Thymus (tissue), 11 donors: Measurements from ENCODE around the gene MXRA8. TPM values are rescaled to one million over a fixed set of nuclear protein-coding genes. Genes with fewer than 3 reads are reported as not detected.

Experiments used
- DNase-seq, 9 donors: peaks; one replicate each; pipeline ENCODE4 v3.0.0-alpha.2; 2013; ENCODE audit warnings: low spot score in 9 of 9, low read depth in 6 of 9, missing footprints in 1 of 9
- H3K27ac ChIP-seq, 2 donors: one replicate each; pipeline ENCODE4 v1.5.1; 2013; ENCODE audit warnings: control low read depth in 1 of 2, low read depth in 1 of 2, low read length in 1 of 2, mild to moderate bottlenecking in 1 of 2, moderate library complexity in 1 of 2
- H3K27me3 ChIP-seq, 2 donors: one replicate each; pipeline ENCODE4 v1.5.1; 2013; ENCODE audit warnings: low read length in 1 of 2; ENCODE audit not compliant: control insufficient read depth in 2 of 2, insufficient read depth in 1 of 2
- H3K36me3 ChIP-seq, 2 donors: one replicate each; pipeline ENCODE4 v1.5.1; 2013; ENCODE audit warnings: low read length in 1 of 2, mild to moderate bottlenecking in 1 of 2, moderate library complexity in 1 of 2; ENCODE audit not compliant: control insufficient read depth in 2 of 2, insufficient read depth in 2 of 2
- H3K4me1 ChIP-seq, 2 donors: one replicate each; pipeline ENCODE4 v1.5.1; 2013; ENCODE audit warnings: low read length in 2 of 2; ENCODE audit not compliant: control insufficient read depth in 2 of 2, insufficient read depth in 2 of 2
- H3K4me3 ChIP-seq, 2 donors: one replicate each; pipeline ENCODE4 v1.5.1; 2013; ENCODE audit warnings: low read length in 2 of 2, control low read depth in 1 of 2, mild to moderate bottlenecking in 1 of 2
- H3K9me3 ChIP-seq, 2 donors: one replicate each; pipeline ENCODE4 v1.5.1; 2013; ENCODE audit warnings: low read length in 1 of 2, mild to moderate bottlenecking in 1 of 2; ENCODE audit not compliant: control insufficient read depth in 2 of 2, insufficient read depth in 1 of 2
- WGBS: extraction: QIAGEN DNeasy Blood & Tissue Kit; methylation state at CpG from one replicate; pipeline ENCODE4 v1.1.7; 2013; 5-methylcytosine and 5-hydroxymethylcytosine counted together
- polyA plus RNA-seq: library from polyadenylated mRNA; stranded (reverse); fragments of 200-250 nt; gene quantifications from one replicate; pipeline ENCODE4 v1.2.3, GENCODE V29; 2013
- total RNA-seq: library from RNA; stranded (reverse); fragments of 120-200 nt; gene quantifications from one replicate; pipeline ENCODE4 v1.2.4, GENCODE V29; 2013
- donor health status: healthy.

The MXRA8 gene
- total and polyA plus RNA-seq, 2 donors: 2.7 to 9.6 TPM

DNA sequence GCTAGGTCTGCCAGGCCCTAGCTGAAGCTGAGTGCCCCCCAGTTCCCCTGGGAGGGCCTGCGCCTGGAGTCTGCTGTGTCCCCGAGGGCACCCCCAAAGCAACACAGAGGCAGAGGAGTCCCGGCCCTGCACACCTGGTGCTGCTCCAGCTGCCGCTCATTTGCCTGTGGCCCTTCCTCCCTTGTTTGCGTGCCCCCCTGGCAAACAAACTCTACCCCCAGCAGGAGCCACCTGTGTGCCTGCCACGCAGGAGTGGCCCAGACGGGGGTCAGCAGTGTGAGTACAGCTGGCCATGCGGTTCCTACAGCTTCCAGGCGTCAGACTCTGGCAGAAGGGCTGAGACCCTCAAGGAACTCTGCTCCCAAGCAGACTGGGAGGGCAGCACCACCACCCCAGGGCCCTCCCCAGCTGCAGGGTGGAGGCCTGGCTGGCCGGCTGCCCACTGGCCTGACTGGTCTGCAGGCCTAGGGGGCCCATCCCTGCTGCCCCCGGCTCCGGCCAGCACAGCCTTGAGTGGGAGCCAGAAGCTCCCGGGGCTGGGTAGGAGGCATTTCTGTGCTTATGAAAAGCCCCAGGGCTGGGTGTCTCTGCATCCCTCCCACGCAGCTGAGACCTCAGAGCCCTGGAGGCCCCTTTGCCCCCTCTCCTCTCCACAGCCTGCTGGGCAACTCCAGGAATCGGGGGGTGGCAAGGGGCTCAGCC is 27.8 kb downstream of the MXRA8 start:
- Histone ChIP-seq H3K4me1 (peaks cover 11 to 13% of the 10 kb centered on the region in 2 donors), H3K27me3 (no peaks in the 10 kb centered on the region), H3K9me3 (peaks cover 1 to 21% of the 10 kb centered on the region in 2 donors), H3K4me3 (no peak overlapping the region), H3K27ac (no peak overlapping the region), H3K36me3 (peaks cover 16% of the 10 kb centered on the region in 2 donors)
- WGBS: 90% methylated on average over 15 of the region's 15 CpGs
- no peak for DNase-seq

DNA sequence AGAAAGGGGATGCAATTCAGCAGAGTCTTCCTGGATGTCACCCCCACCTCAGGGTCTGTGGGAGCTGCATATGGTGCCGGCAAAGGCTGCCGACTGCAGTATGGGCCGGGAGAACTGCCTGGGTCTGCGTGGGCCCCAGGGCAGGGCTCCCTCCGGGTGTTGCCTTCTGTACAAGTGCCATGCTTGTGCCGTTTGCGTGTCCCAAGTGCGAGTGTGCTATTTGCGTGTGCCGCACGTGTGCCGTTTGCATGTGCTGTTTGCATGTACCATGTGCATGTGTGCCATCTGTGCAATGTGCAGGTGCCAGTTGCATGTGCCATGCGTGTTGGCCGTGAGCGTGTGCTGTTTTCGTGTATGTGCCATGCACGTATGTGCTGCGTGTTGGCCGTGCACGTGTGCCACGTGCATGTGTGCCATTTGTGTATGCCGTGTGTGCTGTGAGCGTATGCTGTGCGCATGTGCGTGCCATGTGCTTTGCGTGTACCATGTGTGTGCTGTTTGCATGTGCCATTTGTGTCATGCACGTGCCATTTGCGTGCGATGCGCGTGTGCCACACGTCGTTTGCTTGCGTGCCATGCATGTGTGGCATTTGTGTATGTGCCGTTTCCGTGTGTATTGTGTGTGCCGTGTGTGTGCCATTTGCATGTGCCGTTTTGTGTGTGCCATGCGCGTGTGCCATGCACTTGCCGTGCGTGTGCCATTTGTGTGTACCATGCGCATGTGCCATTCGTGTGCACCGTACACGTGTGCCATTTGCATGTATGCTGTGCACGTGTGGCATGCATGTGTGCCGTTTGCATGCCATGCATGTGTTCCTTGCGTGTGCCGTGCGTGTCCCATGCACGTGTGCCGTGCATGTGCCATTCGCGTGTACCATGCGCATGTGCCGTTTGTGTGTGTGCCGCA is 28.8 kb downstream of the MXRA8 start:
- Histone ChIP-seq H3K9me3 (peaks cover 1 to 21% of the 10 kb centered on the region in 2 donors), H3K27me3 (no peaks in the 10 kb centered on the region), H3K27ac (no peak overlapping the region), H3K36me3 (peaks cover 16% of the 10 kb centered on the region in 2 donors), H3K4me3 (no peak overlapping the region), H3K4me1 (peaks cover 17 to 19% of the 10 kb centered on the region in 2 donors)
- DNase-seq: no peak
- WGBS: 95% methylated on average over 58 of the region's 58 CpGs

- Histone ChIP-seq H3K27me3 (no peaks in the 10 kb centered on the region), H3K9me3 (peaks cover 1 to 21% of the 10 kb centered on the region in 2 donors), H3K4me1 (peaks cover 21 to 23% of the 10 kb centered on the region in 2 donors), H3K27ac (no peak overlapping the region), H3K36me3 (peaks cover 16% of the 10 kb centered on the region in 2 donors), H3K4me3 (no peak overlapping the region)
- no peak for DNase-seq
- WGBS: 97% methylated on average over 15 of the region's 15 CpGs
Observed at GRCh38 chr1:1328254-1328653, 30.1 kb downstream of the MXRA8 start.

DNA sequence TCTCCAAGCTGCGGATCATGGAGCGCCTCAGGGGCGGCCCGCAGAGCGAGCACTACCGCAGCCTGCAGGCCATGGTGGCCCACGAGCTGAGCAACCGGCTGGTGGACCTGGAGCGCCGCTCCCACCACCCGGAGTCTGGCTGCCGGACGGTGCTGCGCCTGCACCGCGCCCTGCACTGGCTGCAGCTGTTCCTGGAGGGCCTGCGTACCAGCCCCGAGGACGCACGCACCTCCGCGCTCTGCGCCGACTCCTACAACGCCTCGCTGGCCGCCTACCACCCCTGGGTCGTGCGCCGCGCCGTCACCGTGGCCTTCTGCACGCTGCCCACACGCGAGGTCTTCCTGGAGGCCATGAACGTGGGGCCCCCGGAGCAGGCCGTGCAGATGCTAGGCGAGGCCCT is 31.1 kb downstream of the MXRA8 start:
- Histone ChIP-seq H3K27me3 (no peaks in the 10 kb centered on the region), H3K4me1 (peaks cover 26 to 29% of the 10 kb centered on the region in 2 donors), H3K36me3 (peaks cover 16 to 21% of the 10 kb centered on the region in 2 donors), H3K9me3 (peaks cover 1 to 21% of the 10 kb centered on the region in 2 donors), H3K27ac (no peak overlapping the region), H3K4me3 (no peak overlapping the region)
- DNase-seq: no peak
- WGBS: 96% methylated on average over 40 of the region's 40 CpGs

DNA sequence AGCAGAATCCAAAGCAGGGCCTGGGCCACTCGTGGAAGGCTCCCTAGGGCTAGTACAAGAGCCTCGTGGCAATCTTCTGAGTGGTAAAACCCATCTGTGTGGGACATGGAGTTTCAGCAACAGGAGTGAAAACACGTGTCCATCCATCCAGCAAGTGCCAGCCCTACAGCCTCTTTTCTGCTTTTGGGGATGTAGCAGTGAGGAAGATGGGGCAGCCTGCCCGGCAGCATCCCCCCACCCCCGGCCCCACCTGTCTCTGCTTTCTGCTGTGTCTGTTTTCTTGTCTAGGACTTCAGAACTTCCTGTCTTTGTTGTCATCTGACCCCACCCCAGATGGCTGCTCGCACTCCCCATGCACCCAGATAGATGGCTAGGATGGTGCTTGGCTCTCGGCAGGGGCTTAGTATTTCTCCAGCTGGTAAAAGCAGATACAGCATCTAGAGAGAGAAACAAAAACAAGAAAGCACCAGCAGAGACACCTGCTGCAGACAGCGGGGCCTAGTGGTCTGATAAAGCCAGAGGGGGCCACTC is 32.2 kb downstream of the MXRA8 start:
- Histone ChIP-seq H3K4me3 (peak overlapping the region; percentile 68 to 95), H3K4me1 (peaks cover 26 to 29% of the 10 kb centered on the region in 2 donors), H3K36me3 (peaks cover 21% of the 10 kb centered on the region in 2 donors), H3K27ac (peak overlapping the region; percentile 69 to 81), H3K27me3 (no peaks in the 10 kb centered on the region), H3K9me3 (peaks cover 1 to 16% of the 10 kb centered on the region in 2 donors)
- 66% methylated on average over 8 of the region's 8 CpGs for WGBS
- DNase-seq: peak in 1 of 9 donors; percentile 39

DNA sequence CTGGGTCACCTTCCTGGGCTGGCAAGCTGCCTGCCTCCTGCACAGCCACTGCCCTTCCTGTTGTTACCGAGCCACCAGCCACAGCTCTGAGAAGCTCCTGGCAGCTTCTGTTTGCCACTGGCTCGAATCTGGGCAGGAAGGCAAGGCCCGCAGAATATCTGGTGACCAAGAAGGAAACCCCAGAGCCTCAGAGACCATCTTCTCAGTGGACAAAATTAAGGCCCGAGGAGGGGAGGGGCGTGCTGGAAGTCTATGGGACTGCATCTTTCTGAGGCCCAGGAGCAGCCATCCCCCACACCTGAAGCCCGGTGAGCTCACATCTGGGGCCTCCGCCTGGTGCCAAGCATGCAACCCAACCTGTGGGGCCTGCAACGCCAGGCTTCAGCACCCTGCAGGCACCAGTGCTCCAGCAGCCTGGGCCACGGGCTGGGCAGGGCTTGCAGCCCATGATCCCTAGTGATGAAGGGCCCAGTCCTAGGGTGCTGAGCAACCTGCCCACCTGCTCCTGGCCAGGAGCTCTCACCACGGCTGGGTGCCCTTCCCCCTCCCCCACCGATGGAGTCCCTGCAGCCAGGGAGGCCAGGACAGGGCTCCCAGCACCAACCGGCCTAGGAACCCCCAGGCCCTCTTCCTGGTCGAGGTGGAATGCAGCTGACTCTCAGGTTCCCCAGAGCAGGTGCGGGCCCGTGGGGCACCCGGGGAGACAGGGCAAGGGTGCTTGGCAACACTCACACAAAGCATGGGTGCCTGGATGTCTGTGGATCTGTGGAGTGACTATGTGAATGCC is 32.9 kb downstream of the MXRA8 start:
- 74% methylated on average over 16 of the region's 16 CpGs for WGBS

GRCh38 chr1:1324524-1325287 is 33.6 kb downstream of the MXRA8 start, which contains the start of the genes CPTP and INTS11:
TSS of gene CPTP (plus strand) at chr1:1324802. CDS start at chr1:1326911, 2,109 bp downstream.
TSS of gene INTS11 (minus strand) at chr1:1324660. CDS start at chr1:1324608, 52 bp downstream.
- Histone ChIP-seq H3K4me3 (peak within 1 kb of the TSS; percentile 68 to 95), H3K9me3 (peaks cover 1 to 2% of the 10 kb centered on the region in 2 donors), H3K27ac (peak within 1 kb of the TSS; percentile 69 to 78), H3K36me3 (peaks cover 27 to 31% of the 10 kb centered on the region in 2 donors), H3K4me1 (peaks cover 26 to 29% of the 10 kb centered on the region in 2 donors), H3K27me3 (no peaks in the 10 kb centered on the region)
- 7% methylated on average over 84 of the region's 84 CpGs for WGBS
- DNase-seq: peak; percentile 69 to 96 (median 89)

More for the DNA sequence above, 32.9 kb downstream of the MXRA8 start:
- Histone ChIP-seq H3K4me1 (peaks cover 26 to 29% of the 10 kb centered on the region in 2 donors), H3K9me3 (peaks cover 1 to 9% of the 10 kb centered on the region in 2 donors), H3K27ac (peak overlapping the region; percentile 69 to 76), H3K27me3 (no peaks in the 10 kb centered on the region), H3K4me3 (peak overlapping the region; percentile 68 to 95), H3K36me3 (peaks cover 21 to 23% of the 10 kb centered on the region in 2 donors)
- DNase-seq: no peak

DNA sequence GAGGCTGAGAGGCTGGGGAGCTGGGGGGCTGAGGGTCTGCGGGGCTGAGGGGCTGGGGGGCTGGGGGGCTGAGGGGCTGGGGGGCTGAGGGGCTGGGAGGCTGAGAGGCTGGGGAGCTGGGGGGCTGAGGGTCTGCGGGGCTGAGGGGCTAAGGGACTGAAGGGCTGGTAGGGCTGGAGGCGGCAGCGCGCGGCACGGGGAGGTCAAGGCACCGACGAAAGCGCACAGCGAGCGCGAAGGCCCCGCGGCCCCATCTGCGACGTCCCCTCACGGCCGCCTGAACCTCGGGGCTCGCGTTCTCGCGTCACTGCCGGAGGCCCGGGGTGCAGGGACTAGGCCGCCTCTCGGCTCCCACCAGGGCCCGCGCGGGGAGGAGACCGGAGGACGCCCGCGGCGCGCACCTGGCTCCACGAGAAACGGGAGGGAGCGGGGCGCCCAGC is 34.3 kb downstream of the MXRA8 start:
- peaks cover 33 to 37% of the 10 kb centered on the region in 2 donors for H3K36me3 ChIP-seq
- H3K9me3 ChIP-seq: no peaks in the 10 kb centered on the region
- H3K27ac ChIP-seq: peak overlapping the region in 1 of 2 donors; percentile 78
- peaks cover 26 to 29% of the 10 kb centered on the region in 2 donors for H3K4me1 ChIP-seq
- H3K4me3 ChIP-seq: peak overlapping the region; percentile 68 to 95
- H3K27me3 ChIP-seq: no peaks in the 10 kb centered on the region
- 1% methylated on average over 41 of the region's 41 CpGs for WGBS
- DNase-seq: no peak
